Left ventricle myocardium inferior (tissue), 1 donor: Measurements from ENCODE around the gene RNASE8. TPM values are rescaled to one million over a fixed set of nuclear protein-coding genes. Genes with fewer than 3 reads are reported as not detected.

Experiments
- DNase-seq: peaks from one replicate; pipeline ENCODE4 v3.0.0-alpha.2; 2020
- H3K27ac ChIP-seq: fragments of 200-600 bp; replicated peaks from 2 replicates; pipeline ENCODE4 v1.8.0; 2021
- H3K27me3 ChIP-seq: fragments of 200-600 bp; 2 replicates; pipeline ENCODE4 v1.8.0; 2021; ENCODE audit warnings: low read depth
- H3K36me3 ChIP-seq: fragments of 200-600 bp; 2 replicates; pipeline ENCODE4 v1.8.0; 2021
- H3K4me1 ChIP-seq: fragments of 200-600 bp; 2 replicates; pipeline ENCODE4 v1.8.0; 2021
- H3K4me3 ChIP-seq: fragments of 200-600 bp; 2 replicates; pipeline ENCODE4 v1.8.0; 2021; ENCODE audit warnings: mild to moderate bottlenecking, moderate library complexity
- H3K9me3 ChIP-seq: fragments of 200-600 bp; replicated peaks from 2 replicates; pipeline ENCODE4 v1.8.0; 2021
- CTCF ChIP-seq: fragments of 200-600 bp; IDR thresholded peaks from 2 replicates; pipeline ENCODE4 v1.8.0; 2021; ENCODE audit warnings: antibody characterized with exemption, mild to moderate bottlenecking, borderline replicate concordance
- intact Hi-C: fragments of 100-400 bp; cut with micrococcal nuclease; formaldehyde crosslinking; loops from one replicate; pipeline ENCODE4 v1.11.0; 2022
- microRNA-seq: library from miRNA; unstranded; fragments of <30 nt; microRNA quantifications from one replicate; pipeline ENCODE4 v1.2.0, GENCODE V29; 2020
- total RNA-seq: library from RNA; stranded (reverse); fragmentation: NEBNext Ultra II Directional; extraction: Animal tissue kit (Norgen Biotek cat#: 25700); gene quantifications from one replicate; pipeline ENCODE4 v1.2.1, GENCODE V29; 2021
- donor health status: DM: no; HTN: yes; CAD: no; lungs with severe emphysema.

The RNASE8 gene
- total RNA-seq, 1 donor from 2014 or later = not detected

GRCh38 chr14:21106176-21106497 is 48.5 kb downstream of the RNASE8 start:
- Histone ChIP-seq H3K4me3 (peak overlapping the region; percentile 41), H3K27me3 (no peaks in the 10 kb centered on the region), H3K36me3 (no peaks in the 10 kb centered on the region), H3K4me1 (peaks cover 47% of the 10 kb centered on the region), H3K27ac (peak overlapping the region; percentile 99), H3K9me3 (no peaks in the 10 kb centered on the region)
- intact Hi-C loops = no loop called here
- DNase-seq = no peak
- no peak for TF ChIP-seq CTCF

GRCh38 chr14:21106498-21107282 is 49.1 kb downstream of the RNASE8 start:
- DNase-seq = peak; percentile 83
- Histone ChIP-seq H3K27me3 (no peaks in the 10 kb centered on the region), H3K9me3 (no peaks in the 10 kb centered on the region), H3K27ac (peak overlapping the region; percentile 99), H3K4me1 (peaks cover 47% of the 10 kb centered on the region), H3K36me3 (no peaks in the 10 kb centered on the region), H3K4me3 (peak overlapping the region; percentile 41)
- intact Hi-C loops = no loop called here
- TF ChIP-seq CTCF = peak; percentile 97

DNA sequence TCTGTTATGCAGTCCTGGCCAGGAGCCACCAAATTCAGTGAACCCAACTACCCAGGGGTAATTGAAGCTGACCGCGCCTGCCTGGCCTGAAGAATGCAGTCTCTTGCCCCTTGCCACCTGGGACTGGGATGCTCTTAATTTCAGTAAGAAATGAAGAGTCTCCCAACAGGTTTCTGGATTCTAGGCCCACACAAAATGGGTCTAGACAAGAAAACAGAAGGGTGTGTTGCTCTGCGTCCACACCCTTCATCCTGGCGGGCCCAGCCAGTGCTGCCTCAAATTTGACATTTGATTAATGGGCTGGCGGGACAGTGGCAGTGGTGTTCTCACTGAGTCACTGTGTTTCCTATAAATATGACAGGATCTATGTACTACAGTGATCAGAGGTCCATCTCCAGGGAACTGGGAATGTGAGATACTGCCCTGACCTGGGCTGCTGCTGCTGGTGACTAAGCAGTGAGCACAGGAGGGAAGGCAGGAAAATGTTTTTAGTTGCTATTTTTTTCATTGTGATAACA is 49.7 kb downstream of the RNASE8 start:
- peaks cover 47% of the 10 kb centered on the region for H3K4me1 ChIP-seq
- TF ChIP-seq CTCF = no peak
- H3K36me3 ChIP-seq = no peaks in the 10 kb centered on the region
- no peaks in the 10 kb centered on the region for H3K9me3 ChIP-seq
- H3K27ac ChIP-seq = peak overlapping the region; percentile 99
- H3K27me3 ChIP-seq = no peaks in the 10 kb centered on the region
- no peak overlapping the region for H3K4me3 ChIP-seq
- intact Hi-C loops = no loop called here
- DNase-seq = no peak

Small RNA genes within 50 kb of the gene (microRNA-seq; reads per million reads assigned to microRNA genes)
- gene MIR6717 = not detected

Other genes starting within 250 kb of the RNASE8 start
- not detected for gene RNASE3, start 166.4 kb upstream of the RNASE8 start, total RNA-seq
- gene RNASE2, start 102.3 kb upstream of the RNASE8 start, total RNA-seq = 1.3 TPM
- 37.3 TPM for gene METTL17, start 67.8 kb upstream of the RNASE8 start, total RNA-seq
- gene SLC39A2, start 58.5 kb upstream of the RNASE8 start, total RNA-seq = not detected
- 346 TPM for gene NDRG2, start 32.8 kb upstream of the RNASE8 start, total RNA-seq
- gene TPPP2, start 27.6 kb upstream of the RNASE8 start, total RNA-seq = 1.6 TPM
- gene RNASE13, start 23.0 kb upstream of the RNASE8 start, total RNA-seq = not detected
- gene RNASE7, start 15.5 kb upstream of the RNASE8 start, total RNA-seq = not detected
- 21.3 TPM for gene ARHGEF40, start 12.5 kb downstream of the RNASE8 start, total RNA-seq
- 44.9 TPM for gene ZNF219, start 40.8 kb downstream of the RNASE8 start, total RNA-seq
- gene TMEM253, start 43.2 kb downstream of the RNASE8 start, total RNA-seq = 0.19 TPM
- not detected for gene OR5AU1, start 98.2 kb downstream of the RNASE8 start, total RNA-seq
- gene HNRNPC, start 211.6 kb downstream of the RNASE8 start, total RNA-seq = 273 TPM
- gene RPGRIP1, start 222.3 kb downstream of the RNASE8 start, total RNA-seq = 0.30 TPM